ENCODE results near the gene PRDM15. TPM values are rescaled to one million over a fixed set of nuclear protein-coding genes. Genes with fewer than 3 reads are reported as not detected.
A peak's percentile ranks its signal among the peaks of the same experiment; 100 is the strongest.
"Not testable (repeated sequence)": the region's sequence is repeated elsewhere in the genome, so short reads cannot be mapped to it uniquely, and the experiment has no call there.

PRDM15 gene
- total RNA-seq, 1 donor from 2014 or later: 6.4 TPM

DNA sequence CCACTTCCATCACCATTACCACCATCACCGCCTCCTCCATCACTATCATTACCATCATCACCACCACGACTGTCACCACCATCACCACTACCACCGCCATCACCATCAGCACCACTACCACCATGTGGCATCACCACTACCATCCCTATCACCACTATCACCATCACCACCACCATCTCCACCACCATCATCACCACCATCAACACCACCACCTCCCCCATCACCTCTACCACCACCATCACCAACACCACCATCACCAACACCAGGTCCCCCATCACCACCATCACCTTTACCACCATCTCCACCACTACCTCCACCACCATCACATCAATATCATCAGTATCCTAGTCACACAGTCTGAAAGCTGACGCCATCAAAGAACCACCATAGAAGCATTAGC lies 72.4 kb downstream of the PRDM15 start:
- no peak for DNase-seq (ENCODE audit: low spot score)

GRCh38 chr21:41805643-41806042 lies 73.5 kb downstream of the PRDM15 start:
- DNase-seq (ENCODE audit: low spot score): no peak

- DNase-seq (ENCODE audit: low spot score): no peak
These were observed 74.1 kb downstream of the PRDM15 start for GRCh38 chr21:41805038-41805437.

- DNase-seq (ENCODE audit: low spot score): no peak
These were observed 74.8 kb downstream of the PRDM15 start for GRCh38 chr21:41804381-41804780.

DNA sequence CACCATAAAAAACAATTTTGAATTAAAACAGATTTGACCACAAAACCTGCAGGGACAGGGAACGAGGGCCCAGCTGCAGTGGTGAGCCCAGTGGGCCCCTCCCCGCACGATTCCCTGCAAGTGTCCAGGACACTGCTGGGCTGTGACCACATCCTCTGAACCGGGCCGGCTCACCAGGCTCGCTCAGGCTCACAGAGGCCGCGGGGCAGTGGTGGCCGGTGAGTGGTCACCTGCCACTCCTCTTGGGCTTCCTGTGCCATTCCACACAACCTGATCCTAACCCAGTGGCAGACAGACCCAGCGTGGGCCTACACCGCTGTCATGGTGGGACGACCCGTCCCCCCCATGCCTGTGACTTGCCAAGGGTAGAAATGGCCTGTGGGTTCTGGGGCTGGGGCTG lies 75.8 kb downstream of the PRDM15 start:
- no peak for DNase-seq (ENCODE audit: low spot score)

DNA sequence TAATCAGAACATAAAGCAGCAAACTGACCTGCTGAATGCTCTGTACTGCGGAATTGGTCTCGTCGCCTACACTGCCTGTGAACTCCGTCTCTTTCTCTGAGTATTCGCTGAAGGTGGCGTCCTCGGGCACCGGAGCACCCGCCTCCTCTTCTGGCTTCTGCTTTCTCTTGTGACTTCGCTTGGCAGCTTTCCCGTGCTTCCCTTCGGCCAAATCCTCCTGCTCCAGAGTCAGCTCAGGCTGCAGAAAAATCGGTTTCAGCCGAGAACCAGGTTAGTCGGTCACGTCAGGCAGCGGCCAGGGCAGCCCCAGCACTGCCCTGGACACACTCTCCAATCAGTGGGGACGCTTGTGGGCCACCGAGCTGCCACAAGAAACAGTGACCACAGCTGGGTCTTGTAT lies 76.5 kb downstream of the PRDM15 start:
- peak; percentile 69 for DNase-seq (ENCODE audit: low spot score)

GRCh38 chr21:41802198-41802584 lies 77.0 kb downstream of the PRDM15 start:
- no peak for DNase-seq (ENCODE audit: low spot score)

GRCh38 chr21:41801321-41802197 lies 77.6 kb downstream of the PRDM15 start:
- DNase-seq (ENCODE audit: low spot score): no peak

- DNase-seq (ENCODE audit: low spot score): no peak
These were observed 78.5 kb downstream of the PRDM15 start for GRCh38 chr21:41800425-41801320.

DNA sequence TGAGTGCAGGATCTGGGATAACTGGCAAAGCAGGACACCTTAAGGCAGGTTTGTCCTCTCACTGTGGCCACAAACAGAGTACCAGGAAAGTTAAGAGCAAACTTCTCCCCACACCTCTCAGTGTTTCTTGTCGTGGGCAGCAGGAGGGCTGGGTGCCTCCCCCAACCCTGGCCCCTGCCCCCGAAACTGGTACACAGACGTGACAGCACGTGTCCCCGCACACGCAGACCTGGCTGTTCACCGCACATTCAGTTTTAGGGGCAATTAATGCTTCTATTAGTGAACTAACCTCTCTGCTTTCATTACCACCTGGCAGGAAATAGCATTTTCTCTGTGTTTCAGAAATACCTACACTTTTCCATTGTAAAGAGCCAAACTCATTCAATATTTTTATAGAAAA lies 79.4 kb downstream of the PRDM15 start:
- DNase-seq (ENCODE audit: low spot score): no peak

DNA sequence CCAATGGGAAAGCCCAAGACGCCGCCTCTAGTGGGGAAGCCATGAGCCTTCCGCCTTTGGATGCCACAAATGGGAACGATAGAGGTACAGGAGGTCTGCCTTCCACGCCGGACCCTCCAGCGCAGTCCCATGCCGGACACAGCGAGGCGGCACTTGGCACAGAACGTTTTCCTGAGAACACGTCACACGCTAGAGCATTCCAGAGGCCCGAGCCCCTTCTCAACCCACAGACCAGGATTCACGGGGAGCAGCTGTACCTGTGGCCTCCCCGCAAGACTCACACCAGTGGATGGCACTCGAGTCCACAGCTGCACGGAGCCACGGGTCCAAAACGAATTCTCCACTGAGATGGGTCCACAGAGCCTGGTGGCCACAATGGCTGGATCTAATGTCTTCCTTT lies 80.8 kb downstream of the PRDM15 start:
- DNase-seq (ENCODE audit: low spot score): no peak

DNA sequence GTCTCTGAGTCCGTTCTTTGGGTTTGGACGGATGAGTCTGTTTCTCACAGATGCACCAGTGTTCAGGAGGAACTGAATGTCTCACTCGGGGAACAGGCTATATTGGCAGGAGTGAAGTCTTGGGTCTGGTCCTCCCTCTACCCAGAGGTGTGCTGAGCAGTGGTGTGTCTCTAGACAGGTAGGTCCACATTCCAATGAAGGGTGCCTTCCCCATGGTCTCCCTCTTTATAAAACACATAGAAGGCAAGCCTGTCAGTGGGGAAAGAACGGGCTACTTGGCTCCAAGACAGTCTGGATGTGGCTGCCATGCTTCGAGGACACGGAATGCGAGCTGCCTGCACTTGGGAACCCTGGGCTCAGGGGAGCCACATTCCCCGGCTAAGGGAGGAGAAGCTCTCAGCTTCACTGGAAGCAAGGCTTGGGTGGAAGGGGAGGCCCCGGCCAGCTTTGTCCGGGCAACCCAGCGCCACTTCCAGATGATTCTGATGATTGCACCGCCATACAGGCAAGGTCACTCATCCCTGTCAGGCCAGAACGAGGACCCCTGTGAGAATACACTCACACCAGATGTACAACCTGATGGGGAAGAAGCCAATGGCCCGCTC lies 82.6 kb downstream of the PRDM15 start:
- no peak for DNase-seq (ENCODE audit: low spot score)

- DNase-seq (ENCODE audit: low spot score): no peak
These were observed 83.4 kb downstream of the PRDM15 start for GRCh38 chr21:41795726-41796125.

GRCh38 chr21:41794600-41794999 lies 84.5 kb downstream of the PRDM15 start:
- no peak for DNase-seq (ENCODE audit: low spot score)

DNA sequence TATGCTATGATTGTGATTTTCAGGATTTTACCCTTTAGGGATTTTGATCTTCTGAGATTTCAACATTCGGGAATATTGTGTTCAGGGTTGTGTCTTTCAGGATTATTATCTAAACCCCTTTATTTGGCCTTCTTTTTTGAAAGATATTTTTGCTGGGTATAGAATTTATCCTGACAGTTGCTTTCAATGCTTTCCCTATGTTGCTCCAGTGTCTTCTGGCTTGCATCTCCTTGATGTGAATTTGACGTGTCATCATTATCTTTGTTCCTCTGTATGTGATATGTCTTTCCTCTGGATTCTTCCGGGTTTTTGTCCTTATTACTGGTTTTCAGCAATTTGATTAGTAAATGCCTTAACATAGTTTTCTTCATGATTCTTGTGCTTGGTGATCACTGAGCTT lies 86.4 kb downstream of the PRDM15 start:
- DNase-seq (ENCODE audit: low spot score): no peak

DNA sequence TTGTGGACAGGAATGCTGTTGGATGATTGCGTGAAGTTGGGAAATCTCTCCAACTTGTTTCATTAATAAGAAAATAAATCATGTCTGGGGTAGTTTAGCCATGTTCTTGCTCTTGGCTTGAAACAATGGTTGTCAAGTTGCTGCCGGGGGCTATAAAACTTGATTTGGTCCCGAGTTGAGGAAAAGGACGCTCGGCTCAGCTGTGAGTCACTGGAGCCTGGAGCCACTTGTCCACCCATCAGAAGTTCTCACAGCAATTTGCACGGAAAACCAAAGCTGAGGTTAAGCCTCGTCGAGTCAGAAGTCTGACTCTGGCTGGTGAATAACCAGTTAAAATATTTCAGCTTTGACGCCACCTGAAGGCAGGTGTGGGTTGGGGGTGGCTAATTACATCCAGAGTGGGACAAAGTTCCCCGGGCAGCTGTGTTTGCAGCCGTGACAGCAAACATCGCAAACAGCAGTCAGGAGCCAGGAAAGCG lies 92.6 kb downstream of the PRDM15 start:
- no peak for DNase-seq (ENCODE audit: low spot score)

DNA sequence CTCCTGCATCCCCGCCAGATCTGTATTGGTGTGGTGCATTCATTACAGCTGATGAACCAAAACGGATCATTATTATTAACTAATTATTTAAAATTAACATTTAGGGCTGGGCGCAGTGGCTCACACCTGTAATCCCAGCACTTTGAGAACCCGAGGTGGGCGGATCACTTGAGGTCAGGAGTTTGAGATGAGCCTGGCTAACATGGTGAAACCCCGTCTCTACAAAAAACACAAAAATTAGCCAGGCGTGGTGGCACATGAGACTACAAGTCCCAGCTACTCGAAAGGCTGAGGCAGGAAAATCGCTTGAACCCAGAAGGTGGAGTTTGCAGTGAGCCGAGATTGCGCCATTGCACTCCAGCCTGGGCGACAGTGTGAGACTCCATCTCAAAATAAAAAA lies 93.9 kb downstream of the PRDM15 start:
- not testable (repeated sequence) for DNase-seq (ENCODE audit: low spot score)

- DNase-seq (ENCODE audit: low spot score): no peak
These were observed 94.6 kb downstream of the PRDM15 start for GRCh38 chr21:41784456-41785102.

- peak; percentile 77 for DNase-seq (ENCODE audit: low spot score)
These were observed 95.5 kb downstream of the PRDM15 start for GRCh38 chr21:41783476-41784180.

GRCh38 chr21:41781050-41781410 lies 98.1 kb downstream of the PRDM15 start:
- no peak for DNase-seq (ENCODE audit: low spot score)
